GM12891 (cell line): ENCODE results near the gene MEOX1.

Experiments
- POLR2A ChIP-seq: IDR thresholded peaks from 2 replicates; pipeline ENCODE4 v1.6.1; 2011; ENCODE audit warnings: low read depth, low read length, control low read depth
- POLR2AphosphoS5 ChIP-seq: IDR thresholded peaks from 2 replicates; pipeline ENCODE4 v1.6.1; 2011; ENCODE audit warnings: low read depth, low read length, control low read depth

- TF ChIP-seq POLR2A = no peak
- TF ChIP-seq POLR2AphosphoS5 = no peak
Measured at GRCh38 chr17:43595466-43595865, 66.3 kb downstream of the MEOX1 start.
